ENCODE data around the gene IQSEC2.

- TF ChIP-seq, protein P1, sequence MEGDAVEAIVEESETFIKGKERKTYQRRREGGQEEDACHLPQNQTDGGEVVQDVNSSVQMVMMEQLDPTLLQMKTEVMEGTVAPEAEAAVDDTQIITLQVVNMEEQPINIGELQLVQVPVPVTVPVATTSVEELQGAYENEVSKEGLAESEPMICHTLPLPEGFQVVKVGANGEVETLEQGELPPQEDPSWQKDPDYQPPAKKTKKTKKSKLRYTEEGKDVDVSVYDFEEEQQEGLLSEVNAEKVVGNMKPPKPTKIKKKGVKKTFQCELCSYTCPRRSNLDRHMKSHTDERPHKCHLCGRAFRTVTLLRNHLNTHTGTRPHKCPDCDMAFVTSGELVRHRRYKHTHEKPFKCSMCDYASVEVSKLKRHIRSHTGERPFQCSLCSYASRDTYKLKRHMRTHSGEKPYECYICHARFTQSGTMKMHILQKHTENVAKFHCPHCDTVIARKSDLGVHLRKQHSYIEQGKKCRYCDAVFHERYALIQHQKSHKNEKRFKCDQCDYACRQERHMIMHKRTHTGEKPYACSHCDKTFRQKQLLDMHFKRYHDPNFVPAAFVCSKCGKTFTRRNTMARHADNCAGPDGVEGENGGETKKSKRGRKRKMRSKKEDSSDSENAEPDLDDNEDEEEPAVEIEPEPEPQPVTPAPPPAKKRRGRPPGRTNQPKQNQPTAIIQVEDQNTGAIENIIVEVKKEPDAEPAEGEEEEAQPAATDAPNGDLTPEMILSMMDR (conservative IDR thresholded peaks at IDR 0.05; ENCODE audit: low read depth, low read length): 0 out of 2 replicates have a peak, but pooled peaks have one; percentile 13
- no peak for TF ChIP-seq EZH2phosphoT487 (IDR thresholded peaks at IDR 0.05; ENCODE audit: borderline replicate concordance, low read length)
- TF ChIP-seq EZH2 (IDR thresholded peaks at IDR 0.05; ENCODE audit: low read length, unreplicated experiment): no peak
Measured at GRCh38 chrX:53279296-53280237, 1.8 kb downstream of the IQSEC2 start.
